Parathyroid adenoma (tissue), 2 donors: ENCODE data around the gene CLSTN2.

ENCODE experiments used
- H2AFZ ChIP-seq: fragments of 300-600 bp; sonication (generic); one replicate; pipeline ENCODE4 v1.7.0; 2017; ENCODE audit warnings: antibody characterized with exemption, mild to moderate bottlenecking
- H3K27ac ChIP-seq: fragments of 300-600 bp; sonication (generic); one replicate; pipeline ENCODE4 v1.7.0; 2017
- H3K27me3 ChIP-seq: fragments of 300-600 bp; sonication (generic); one replicate; pipeline ENCODE4 v1.7.0; 2017; ENCODE audit warnings: low read length; ENCODE audit not compliant: control insufficient read depth, insufficient read depth
- H3K36me3 ChIP-seq: fragments of 300-600 bp; sonication (generic); one replicate; pipeline ENCODE4 v1.7.0; 2017; ENCODE audit warnings: low read length; ENCODE audit not compliant: control insufficient read depth, insufficient read depth
- H3K4me1 ChIP-seq: fragments of 300-600 bp; sonication (generic); one replicate; pipeline ENCODE4 v1.7.0; 2017; ENCODE audit warnings: control low read depth
- H3K4me2 ChIP-seq: fragments of 300-600 bp; sonication (generic); one replicate; pipeline ENCODE4 v1.7.0; 2017; ENCODE audit warnings: low read length
- H3K4me3 ChIP-seq: fragments of 300-600 bp; sonication (generic); one replicate; pipeline ENCODE4 v1.7.0; 2017; ENCODE audit warnings: low read depth, low read length
- H3K79me2 ChIP-seq: fragments of 300-600 bp; sonication (generic); one replicate; pipeline ENCODE4 v1.7.0; 2017; ENCODE audit warnings: control low read depth
- H3K9ac ChIP-seq: fragments of 300-600 bp; sonication (generic); one replicate; pipeline ENCODE4 v1.7.0; 2017; ENCODE audit warnings: mild to moderate bottlenecking
- H3K9me3 ChIP-seq: fragments of 300-600 bp; sonication (generic); one replicate; pipeline ENCODE4 v1.7.0; 2017; ENCODE audit warnings: low read length; ENCODE audit not compliant: control insufficient read depth
- CTCF ChIP-seq: fragments of 300-600 bp; sonication (generic); IDR thresholded peaks from one replicate; pipeline ENCODE4 v1.7.0; 2017; ENCODE audit warnings: antibody characterized with exemption, mild to moderate bottlenecking
- donor health status: primary hyperparathyroidism.

The CLSTN2 gene

GRCh38 chr3:140438736-140439470, 503.9 kb downstream of the CLSTN2 start:
- Histone ChIP-seq H3K4me1 (no peaks in the 10 kb centered on the region), H3K4me3 (no peak overlapping the region), H3K9ac (no peak overlapping the region), H3K4me2 (no peak overlapping the region), H3K36me3 (no peaks in the 10 kb centered on the region), H3K27ac (no peak overlapping the region), H3K9me3 (no peaks in the 10 kb centered on the region), H3K79me2 (no peaks in the 10 kb centered on the region), H2AFZ (no peak overlapping the region), H3K27me3 (no peaks in the 10 kb centered on the region)
- TF ChIP-seq CTCF = no peak

GRCh38 chr3:140439527-140439926, 504.5 kb downstream of the CLSTN2 start:
- Histone ChIP-seq H3K9me3 (no peaks in the 10 kb centered on the region), H3K27me3 (no peaks in the 10 kb centered on the region), H3K4me2 (no peak overlapping the region), H3K4me3 (no peak overlapping the region), H2AFZ (no peak overlapping the region), H3K4me1 (no peaks in the 10 kb centered on the region), H3K79me2 (no peaks in the 10 kb centered on the region), H3K36me3 (no peaks in the 10 kb centered on the region), H3K9ac (no peak overlapping the region), H3K27ac (no peak overlapping the region)
- no peak for TF ChIP-seq CTCF

GRCh38 chr3:140440446-140440845, 505.5 kb downstream of the CLSTN2 start:
- H3K27me3 ChIP-seq = no peaks in the 10 kb centered on the region
- no peak overlapping the region for H3K4me3 ChIP-seq
- H3K4me2 ChIP-seq = no peak overlapping the region
- H3K9ac ChIP-seq = no peak overlapping the region
- H3K27ac ChIP-seq = no peak overlapping the region
- H3K36me3 ChIP-seq = no peaks in the 10 kb centered on the region
- H3K4me1 ChIP-seq = no peaks in the 10 kb centered on the region
- TF ChIP-seq CTCF = no peak
- H3K79me2 ChIP-seq = no peaks in the 10 kb centered on the region
- no peaks in the 10 kb centered on the region for H3K9me3 ChIP-seq
- no peak overlapping the region for H2AFZ ChIP-seq

- H3K4me2 ChIP-seq = no peak overlapping the region
- H3K27me3 ChIP-seq = no peaks in the 10 kb centered on the region
- no peak overlapping the region for H3K27ac ChIP-seq
- no peak overlapping the region for H3K9ac ChIP-seq
- H3K4me1 ChIP-seq = no peaks in the 10 kb centered on the region
- H3K9me3 ChIP-seq = no peaks in the 10 kb centered on the region
- no peaks in the 10 kb centered on the region for H3K36me3 ChIP-seq
- no peak overlapping the region for H2AFZ ChIP-seq
- no peaks in the 10 kb centered on the region for H3K79me2 ChIP-seq
- TF ChIP-seq CTCF = no peak
- H3K4me3 ChIP-seq = no peak overlapping the region
These were observed 506.0 kb downstream of the CLSTN2 start for GRCh38 chr3:140441006-140441405.

- H3K27ac ChIP-seq = no peak overlapping the region
- no peak overlapping the region for H3K4me2 ChIP-seq
- no peak overlapping the region for H3K9ac ChIP-seq
- no peaks in the 10 kb centered on the region for H3K27me3 ChIP-seq
- H3K9me3 ChIP-seq = no peaks in the 10 kb centered on the region
- TF ChIP-seq CTCF = no peak
- no peaks in the 10 kb centered on the region for H3K79me2 ChIP-seq
- H2AFZ ChIP-seq = no peak overlapping the region
- H3K4me3 ChIP-seq = no peak overlapping the region
- no peaks in the 10 kb centered on the region for H3K4me1 ChIP-seq
- no peaks in the 10 kb centered on the region for H3K36me3 ChIP-seq
These were observed 507.6 kb downstream of the CLSTN2 start for GRCh38 chr3:140442621-140443020.
